Endometrial microvascular endothelial cells (primary cell): Measurements from ENCODE around the gene ANKRD23. TPM values are rescaled to one million over a fixed set of nuclear protein-coding genes. Genes with fewer than 3 reads are reported as not detected.
"Not testable (repeated sequence)": the region's sequence is repeated elsewhere in the genome, so short reads cannot be mapped to it uniquely, and the experiment has no call there.

Source experiments
- in situ Hi-C: cut with HindIII; loops from 2 replicates; pipeline ENCODE4 v1.10.0; 2017; ENCODE audit warnings: low sequenced_read_pairs, low pct_unique_long_range_greater_than_20kb; ENCODE audit errors: inconsistent ontology term
- total RNA-seq: library from RNA; depleted of rRNA; stranded (reverse); fragments of >200 nt; gene quantifications from one replicate; pipeline ENCODE4 v1.2.3, GENCODE V29; 2015; ENCODE audit errors: inconsistent ontology term

The ANKRD23 gene
- total RNA-seq, 1 donor from 2014 or later, result 1.1 TPM

GRCh38 chr2:96808176-96808837 lies 35.5 kb downstream of the ANKRD23 start:
- in situ Hi-C loops, result no loop called here

DNA sequence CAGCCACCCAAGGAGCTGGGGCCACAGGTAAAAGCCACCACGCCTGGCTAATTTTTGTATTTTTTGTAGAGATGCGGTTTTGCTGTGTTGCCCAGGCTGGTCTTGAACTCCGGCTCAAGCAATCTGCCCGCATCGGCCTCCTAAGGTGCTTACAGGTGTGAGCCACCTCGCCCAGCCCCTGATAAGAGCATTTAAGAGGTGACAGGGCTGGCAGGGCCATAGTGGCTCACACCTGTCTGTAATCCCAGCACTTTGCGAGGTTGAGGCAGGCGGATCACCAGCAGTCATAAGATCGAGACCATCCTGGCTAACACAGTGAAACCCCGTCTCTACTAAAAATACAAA lies 36.7 kb downstream of the ANKRD23 start:
- in situ Hi-C loops, result no loop called here

GRCh38 chr2:96806468-96807126 lies 37.2 kb downstream of the ANKRD23 start:
- in situ Hi-C loops, result no loop called here

GRCh38 chr2:96805946-96806345 lies 37.9 kb downstream of the ANKRD23 start:
- in situ Hi-C loops, result not testable (repeated sequence)

DNA sequence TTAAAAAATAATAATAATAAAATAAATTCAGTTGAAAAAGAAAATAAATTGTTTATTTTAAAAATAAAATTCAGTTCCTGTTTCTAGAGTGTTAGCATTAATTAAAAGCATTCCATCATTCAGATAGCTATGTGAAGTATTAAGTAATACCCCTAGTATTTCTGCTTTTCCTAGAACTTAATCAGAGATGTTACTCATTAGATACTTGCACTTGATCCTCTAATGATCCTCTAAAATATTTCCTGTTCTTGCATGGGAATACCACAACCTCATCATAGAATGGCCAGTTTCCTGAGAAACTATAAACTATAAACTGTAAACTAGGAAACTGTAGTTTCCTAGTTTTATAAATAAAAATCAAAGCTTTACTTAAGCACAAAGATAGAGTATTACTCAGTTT lies 38.8 kb downstream of the ANKRD23 start:
- in situ Hi-C loops, result no loop called here

- in situ Hi-C loops, result no loop called here
Observed at GRCh38 chr2:96802721-96803120, 41.1 kb downstream of the ANKRD23 start.

- in situ Hi-C loops, result no loop called here
Observed at GRCh38 chr2:96801786-96802595, 41.8 kb downstream of the ANKRD23 start.

- in situ Hi-C loops, result no loop called here
Observed at GRCh38 chr2:96801005-96801785, 42.6 kb downstream of the ANKRD23 start.

DNA sequence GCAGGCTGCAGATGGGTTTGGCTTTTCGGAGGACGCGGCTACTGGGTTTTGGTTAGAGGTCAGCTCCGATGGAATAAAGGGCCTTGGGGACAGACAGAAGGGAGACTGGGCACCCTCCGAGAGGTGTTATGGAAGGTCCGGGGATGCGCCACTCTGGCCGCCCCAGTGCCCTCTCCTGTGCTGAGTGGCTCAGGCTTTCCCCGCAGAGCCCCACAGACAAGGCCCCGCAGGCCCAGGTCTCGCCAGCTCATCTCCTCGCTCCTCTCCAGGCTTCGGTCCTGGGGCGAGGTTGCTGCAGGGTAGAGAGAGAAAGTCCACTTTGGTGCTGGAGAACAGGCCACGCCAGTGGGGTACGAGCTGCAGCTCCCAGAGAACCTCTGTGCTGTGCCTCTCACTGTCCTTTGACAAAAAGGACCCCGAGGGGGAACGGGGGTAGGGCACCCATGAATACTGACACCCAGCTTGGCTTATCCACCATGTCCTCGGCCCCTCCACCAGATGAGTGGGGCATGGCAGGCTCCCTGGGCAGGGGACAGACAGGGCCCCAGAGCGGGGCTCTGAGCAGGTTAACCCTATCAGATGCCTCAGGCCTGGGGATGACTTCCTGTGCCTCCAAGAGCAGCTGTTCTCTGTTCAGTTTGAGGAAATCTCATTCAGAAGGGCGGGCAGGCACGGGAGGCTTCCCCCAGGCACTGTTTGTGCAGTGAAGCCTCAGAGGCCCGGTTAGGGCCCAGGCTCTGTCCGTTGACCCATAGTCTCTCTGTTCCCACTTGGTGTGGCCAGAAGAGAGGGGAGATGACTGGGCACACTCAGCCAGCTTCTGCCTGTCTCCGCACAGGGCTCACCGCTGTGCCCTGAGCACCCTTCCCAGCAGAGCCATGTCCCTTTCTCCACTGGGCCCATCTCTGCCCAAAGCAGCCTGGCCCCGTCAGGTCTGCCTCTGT lies 43.5 kb downstream of the ANKRD23 start:
- in situ Hi-C loops, result no loop called here

DNA sequence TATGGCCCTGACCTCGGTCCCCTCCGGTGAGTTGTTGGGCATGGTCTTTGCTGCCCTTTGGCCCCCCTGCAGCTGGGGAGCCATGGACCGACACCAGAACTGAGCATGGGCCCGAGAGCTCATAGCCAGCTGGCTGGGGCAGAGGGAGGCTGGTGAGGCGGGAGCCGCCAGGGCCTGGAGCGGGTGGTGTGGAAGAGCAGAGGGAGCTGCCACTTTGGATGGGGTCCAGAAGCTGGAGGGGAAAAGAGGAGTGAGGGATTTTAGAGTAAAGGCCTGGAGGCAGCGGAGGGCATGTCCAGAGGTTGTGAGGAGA lies 44.2 kb downstream of the ANKRD23 start:
- in situ Hi-C loops, result no loop called here

GRCh38 chr2:96798733-96799622 lies 44.8 kb downstream of the ANKRD23 start:
- in situ Hi-C loops, result no loop called here

- in situ Hi-C loops, result no loop called here
Observed at GRCh38 chr2:96797066-96797625, 46.7 kb downstream of the ANKRD23 start.

DNA sequence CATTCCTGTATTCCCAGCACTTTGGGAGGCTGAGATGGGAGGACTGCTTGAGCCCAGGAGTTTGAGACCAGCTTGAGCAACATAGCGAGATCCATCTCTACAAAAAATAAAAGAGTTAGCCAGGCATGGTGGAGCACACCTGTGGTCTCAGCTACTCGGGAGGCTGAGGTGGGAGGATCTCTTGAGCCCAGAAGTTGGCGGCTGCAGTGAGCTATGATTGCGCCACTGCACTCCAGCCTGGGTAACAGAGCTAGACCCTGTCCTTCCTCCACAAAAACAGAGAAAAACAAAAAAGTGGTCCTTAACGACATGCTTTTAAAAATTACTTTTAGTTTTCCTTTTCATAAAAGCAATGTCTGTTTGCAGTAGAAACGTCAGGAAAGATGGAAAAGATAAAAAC lies 47.3 kb downstream of the ANKRD23 start:
- in situ Hi-C loops, result not testable (repeated sequence)

DNA sequence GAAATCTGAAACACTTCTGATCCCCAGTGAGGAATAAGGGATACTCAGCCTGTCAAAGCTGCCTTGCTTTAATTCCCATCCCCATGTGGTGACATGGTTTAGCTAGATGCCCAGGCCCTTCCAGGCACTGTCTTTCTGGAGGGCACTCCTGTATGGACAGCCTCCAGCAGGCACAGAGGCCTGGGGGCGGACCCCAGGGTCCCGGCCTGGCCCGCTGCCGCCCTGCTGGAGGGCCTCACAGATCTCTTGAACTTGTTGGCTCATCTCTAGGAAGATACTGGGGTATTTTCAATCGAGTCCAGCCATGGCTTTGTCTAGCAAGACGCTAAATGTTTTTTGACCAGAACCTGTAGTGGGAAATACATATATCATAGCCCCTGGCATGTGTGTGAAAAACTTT lies 48.7 kb downstream of the ANKRD23 start:
- in situ Hi-C loops, result no loop called here

DNA sequence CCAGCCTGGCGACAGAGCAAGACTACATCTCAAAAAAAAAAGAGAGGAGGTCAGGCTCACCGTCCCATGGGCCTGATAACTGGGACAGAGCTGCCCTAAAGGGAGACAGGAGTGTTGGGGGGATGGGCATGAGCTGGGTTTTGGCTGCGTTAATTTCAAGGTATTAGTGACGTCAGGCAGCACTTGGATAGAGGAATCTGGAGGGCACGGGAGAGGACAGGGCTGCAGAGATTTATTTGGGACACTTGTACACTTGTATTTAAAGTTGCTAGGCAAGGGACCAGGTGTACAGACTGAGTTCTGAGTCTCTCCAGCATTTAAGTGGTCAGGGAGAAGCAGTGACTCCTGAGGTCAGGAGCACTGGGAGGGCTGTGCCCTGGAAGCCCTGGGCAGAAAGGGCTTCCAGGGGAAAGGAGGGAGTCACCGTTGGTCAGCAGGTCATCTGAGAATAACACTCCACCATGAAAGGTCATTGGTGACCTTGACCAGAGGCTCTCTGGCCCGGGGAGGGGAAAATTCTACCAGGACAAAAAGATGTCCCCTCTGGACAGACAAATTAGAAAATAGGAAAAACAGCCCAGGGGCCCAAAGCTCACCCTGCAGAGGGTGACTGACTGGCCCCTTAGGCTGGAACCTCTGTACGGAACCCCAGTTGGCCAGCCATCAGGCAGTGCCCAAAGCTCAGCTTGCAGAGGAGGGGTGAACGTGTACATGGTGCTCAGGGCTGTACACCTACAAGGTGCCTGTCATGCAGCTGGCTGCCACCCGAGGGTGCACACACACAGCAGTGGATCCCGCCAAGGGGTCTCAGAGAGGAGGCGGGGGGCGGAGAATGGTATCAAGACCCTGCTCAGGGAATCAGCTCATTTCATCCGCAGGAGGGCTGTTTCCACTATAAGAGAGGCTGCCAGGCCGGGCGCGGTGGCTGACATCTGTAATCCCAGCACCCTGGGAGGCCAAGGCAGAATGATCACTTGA lies 50.8 kb downstream of the ANKRD23 start:
- in situ Hi-C loops, result no loop called here

DNA sequence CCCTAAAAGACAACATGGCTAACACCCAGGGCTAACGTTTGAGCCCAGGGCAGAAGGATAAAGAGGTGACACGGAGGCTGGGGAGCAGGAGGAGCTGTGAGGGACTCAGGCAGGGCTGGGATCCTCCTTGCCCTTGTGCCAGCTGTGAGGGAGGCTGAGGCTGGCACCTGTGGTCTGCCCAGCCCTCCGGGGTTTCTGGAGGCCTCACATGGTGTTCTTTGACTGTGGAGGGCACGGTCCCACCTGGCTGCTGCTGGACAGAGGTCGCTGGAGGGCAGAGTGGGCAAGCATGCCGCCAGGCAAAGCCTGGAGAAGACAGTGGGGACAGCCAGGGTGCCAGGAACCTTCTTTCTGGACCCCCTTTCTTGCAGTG lies 54.6 kb downstream of the ANKRD23 start:
- in situ Hi-C loops, result no loop called here
